ENCODE measurements around the gene NFIL3.

Gene NFIL3

GRCh38 chr9:91427873-91428272 is 4.2 kb upstream of the NFIL3 start:
- Mint-ChIP-seq H3K9me3 (no peaks in the 10 kb centered on the region), H3K4me3 (peak overlapping the region; percentile 22), H3K36me3 (peaks cover 23% of the 10 kb centered on the region), H3K4me1 (peaks cover 39% of the 10 kb centered on the region), H3K27ac (no peak overlapping the region)
- ATAC-seq (no peak), DNase-seq (ENCODE audit: low spot score in 2 of 2) (peak in 1 of 2 donors; percentile 46)

GRCh38 chr9:91426123-91426745 is 2.6 kb upstream of the NFIL3 start:
- ATAC-seq, result no peak
- DNase-seq (ENCODE audit: low spot score in 2 of 2), result peak in 1 of 2 donors; percentile 55
- Mint-ChIP-seq H3K27ac (peak overlapping the region; percentile 98), H3K36me3 (peaks cover 39% of the 10 kb centered on the region), H3K4me3 (peak overlapping the region; percentile 97), H3K4me1 (peaks cover 39% of the 10 kb centered on the region), H3K9me3 (no peaks in the 10 kb centered on the region)

GRCh38 chr9:91425271-91425670 is 1.6 kb upstream of the NFIL3 start:
- peak in 1 of 2 donors; percentile 54 for DNase-seq (ENCODE audit: low spot score in 2 of 2)
- Mint-ChIP-seq H3K4me1 (peaks cover 43% of the 10 kb centered on the region), H3K27ac (peak overlapping the region; percentile 98), H3K36me3 (peaks cover 49% of the 10 kb centered on the region), H3K4me3 (peak overlapping the region; percentile 97), H3K9me3 (no peaks in the 10 kb centered on the region)
- ATAC-seq, result no peak

GRCh38 chr9:91424403-91425176 is 958 bp upstream of the NFIL3 start:
- H3K27ac Mint-ChIP-seq, result peak overlapping the region; percentile 98
- H3K4me1 Mint-ChIP-seq, result peaks cover 49% of the 10 kb centered on the region
- ATAC-seq, result peak; percentile 53
- peaks cover 55% of the 10 kb centered on the region for H3K36me3 Mint-ChIP-seq
- H3K9me3 Mint-ChIP-seq, result no peaks in the 10 kb centered on the region
- peak overlapping the region; percentile 97 for H3K4me3 Mint-ChIP-seq
- DNase-seq (ENCODE audit: low spot score in 2 of 2), result peak; percentile 53 to 86

- Mint-ChIP-seq H3K4me3 (peak overlapping the region; percentile 99), H3K4me1 (peaks cover 51% of the 10 kb centered on the region), H3K9me3 (no peaks in the 10 kb centered on the region), H3K36me3 (peaks cover 68% of the 10 kb centered on the region), H3K27ac (peak overlapping the region; percentile 96)
- DNase-seq (ENCODE audit: low spot score in 2 of 2), result peak in 1 of 2 donors; percentile 79
- peak; percentile 51 for ATAC-seq
These were observed 597 bp downstream of the NFIL3 start for GRCh38 chr9:91422758-91423711.

GRCh38 chr9:91421971-91422757 is 1.5 kb downstream of the NFIL3 start:
- Mint-ChIP-seq H3K36me3 (peaks cover 74% of the 10 kb centered on the region), H3K4me1 (peaks cover 49% of the 10 kb centered on the region), H3K27ac (peak overlapping the region; percentile 96), H3K4me3 (peak overlapping the region; percentile 99), H3K9me3 (no peaks in the 10 kb centered on the region)
- peak in 1 of 2 donors; percentile 51 for DNase-seq (ENCODE audit: low spot score in 2 of 2)
- no peak for ATAC-seq

GRCh38 chr9:91421128-91421765 is 2.4 kb downstream of the NFIL3 start:
- peak overlapping the region; percentile 96 for H3K27ac Mint-ChIP-seq
- H3K9me3 Mint-ChIP-seq, result no peaks in the 10 kb centered on the region
- H3K36me3 Mint-ChIP-seq, result peaks cover 83% of the 10 kb centered on the region
- DNase-seq (ENCODE audit: low spot score in 2 of 2) (peak in 1 of 2 donors; percentile 56), ATAC-seq (no peak)
- peaks cover 53% of the 10 kb centered on the region for H3K4me1 Mint-ChIP-seq
- H3K4me3 Mint-ChIP-seq, result peak overlapping the region; percentile 99

- DNase-seq (ENCODE audit: low spot score in 2 of 2) (peak in 1 of 2 donors; percentile 48), ATAC-seq (no peak)
- peaks cover 88% of the 10 kb centered on the region for H3K36me3 Mint-ChIP-seq
- no peaks in the 10 kb centered on the region for H3K9me3 Mint-ChIP-seq
- peak overlapping the region; percentile 99 for H3K4me3 Mint-ChIP-seq
- peaks cover 53% of the 10 kb centered on the region for H3K4me1 Mint-ChIP-seq
- H3K27ac Mint-ChIP-seq, result peak overlapping the region; percentile 65
These were observed 3.0 kb downstream of the NFIL3 start for GRCh38 chr9:91420501-91421127.

GRCh38 chr9:91419222-91420191 is 4.1 kb downstream of the NFIL3 start:
- H3K4me1 Mint-ChIP-seq, result peaks cover 53% of the 10 kb centered on the region
- peak in 1 of 2 donors; percentile 61 for DNase-seq (ENCODE audit: low spot score in 2 of 2)
- peaks cover 88% of the 10 kb centered on the region for H3K36me3 Mint-ChIP-seq
- H3K27ac Mint-ChIP-seq, result peak overlapping the region; percentile 65
- no peaks in the 10 kb centered on the region for H3K9me3 Mint-ChIP-seq
- H3K4me3 Mint-ChIP-seq, result peak overlapping the region; percentile 99
- peak; percentile 50 for ATAC-seq

GRCh38 chr9:91418215-91418610 is 5.4 kb downstream of the NFIL3 start:
- no peak for ATAC-seq
- Mint-ChIP-seq H3K36me3 (peaks cover 95% of the 10 kb centered on the region), H3K9me3 (no peaks in the 10 kb centered on the region), H3K4me1 (peaks cover 64% of the 10 kb centered on the region), H3K27ac (peak overlapping the region; percentile 65), H3K4me3 (peak overlapping the region; percentile 99)
- DNase-seq (ENCODE audit: low spot score in 2 of 2), result no peak

GRCh38 chr9:91417602-91418214 is 5.9 kb downstream of the NFIL3 start:
- Mint-ChIP-seq H3K36me3 (peaks cover 95% of the 10 kb centered on the region), H3K9me3 (no peaks in the 10 kb centered on the region), H3K4me1 (peaks cover 64% of the 10 kb centered on the region), H3K4me3 (peak overlapping the region; percentile 99), H3K27ac (peak overlapping the region; percentile 86)
- ATAC-seq, result no peak
- no peak for DNase-seq (ENCODE audit: low spot score in 2 of 2)

- peaks cover 68% of the 10 kb centered on the region for H3K4me1 Mint-ChIP-seq
- peaks cover 95% of the 10 kb centered on the region for H3K36me3 Mint-ChIP-seq
- DNase-seq (ENCODE audit: low spot score in 2 of 2), result peak in 1 of 2 donors; percentile 49
- no peaks in the 10 kb centered on the region for H3K9me3 Mint-ChIP-seq
- H3K4me3 Mint-ChIP-seq, result peak overlapping the region; percentile 99
- H3K27ac Mint-ChIP-seq, result peak overlapping the region; percentile 86
- peak; percentile 68 for ATAC-seq
These were observed 7.4 kb downstream of the NFIL3 start for GRCh38 chr9:91416096-91416712.
